COLO829 (cell line): Measurements from ENCODE around the gene ERFE.
A peak's percentile ranks its signal among the peaks of the same experiment; 100 is the strongest.
"Not testable (repeated sequence)": the region's sequence is repeated elsewhere in the genome, so short reads cannot be mapped to it uniquely, and the experiment has no call there.

Source experiments
- DNase-seq: peaks from one replicate; pipeline ENCODE4 v3.0.0; 2012; ENCODE audit warnings: low spot score

Gene ERFE

DNA sequence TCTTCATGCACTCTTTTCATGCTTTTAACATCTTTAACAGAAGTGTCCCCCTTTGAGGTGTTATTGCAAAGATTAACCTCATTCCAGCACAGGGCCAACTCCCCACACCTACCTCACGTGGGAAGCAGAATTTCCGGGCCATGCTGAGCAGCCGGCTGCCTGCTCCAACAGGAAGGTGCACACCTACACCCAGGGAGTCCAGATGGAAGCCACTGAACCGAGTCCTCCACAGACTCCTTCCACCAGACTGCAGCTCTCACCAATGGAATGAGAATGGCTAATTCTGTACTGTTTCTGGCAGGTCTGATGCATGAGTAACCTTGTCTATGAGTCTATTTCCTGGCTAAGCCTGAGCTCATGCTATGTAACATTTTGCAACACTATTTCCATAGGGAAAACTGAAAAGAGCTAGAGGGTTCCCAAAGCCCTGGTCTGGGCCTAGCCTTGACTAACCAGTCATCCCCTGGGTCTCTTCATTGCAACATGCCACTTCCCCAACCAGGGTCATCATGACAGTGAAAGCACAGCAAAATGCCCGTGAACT, 11.0 kb downstream of the ERFE start:
- DNase-seq, result no peak

- DNase-seq, result no peak
Measured at GRCh38 chr2:238170386-238171071, 11.8 kb downstream of the ERFE start.

DNA sequence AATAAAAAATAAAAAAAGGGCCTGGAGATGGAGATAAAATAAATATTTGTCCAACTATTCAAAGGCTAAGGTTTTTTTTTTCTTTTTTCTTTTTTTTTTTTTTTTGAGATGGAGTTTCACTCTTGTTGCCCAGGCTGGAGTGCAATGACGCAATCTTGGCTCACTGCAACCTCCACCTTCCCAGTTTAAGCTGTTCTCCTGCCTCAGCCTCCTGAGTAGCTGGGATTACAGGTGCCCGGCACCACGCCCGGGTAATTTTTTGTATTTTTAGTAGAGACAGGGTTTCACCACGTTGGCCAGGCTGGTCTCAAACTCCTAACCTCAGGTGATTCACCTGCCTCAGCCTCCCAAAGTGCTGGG, 12.3 kb downstream of the ERFE start:
- DNase-seq, result not testable (repeated sequence)

DNA sequence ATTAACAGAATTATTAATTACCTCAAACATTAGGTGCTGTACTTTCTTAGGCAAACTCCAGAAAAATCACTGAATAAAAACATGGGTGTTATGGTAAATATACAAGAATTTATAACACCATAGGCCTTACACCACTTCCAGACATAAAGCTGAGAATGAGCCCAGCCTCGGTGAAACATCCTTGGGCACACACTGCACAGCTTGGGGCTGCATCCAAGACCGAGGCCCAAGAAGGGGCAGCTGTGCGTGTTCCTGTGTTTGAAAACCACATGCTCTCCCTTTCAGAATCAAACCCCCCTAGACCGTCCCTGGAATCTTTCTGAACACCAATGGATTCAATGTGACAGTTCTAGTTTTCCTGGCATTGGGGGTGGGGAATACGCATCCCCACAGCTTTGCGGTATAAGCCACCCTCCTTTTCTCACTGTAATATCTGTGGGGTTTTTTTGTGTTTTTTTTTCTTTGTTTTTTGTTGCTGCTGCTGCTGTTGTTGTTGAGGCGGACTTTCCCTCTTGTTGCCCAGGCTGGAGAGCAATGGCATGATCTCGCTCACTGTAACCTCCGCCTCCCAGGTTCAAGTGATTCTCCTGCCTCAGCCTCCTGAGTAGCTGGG, 12.9 kb downstream of the ERFE start:
- no peak for DNase-seq

GRCh38 chr2:238172439-238172838, 13.7 kb downstream of the ERFE start:
- no peak for DNase-seq

GRCh38 chr2:238173692-238174091, 14.9 kb downstream of the ERFE start:
- no peak for DNase-seq

DNA sequence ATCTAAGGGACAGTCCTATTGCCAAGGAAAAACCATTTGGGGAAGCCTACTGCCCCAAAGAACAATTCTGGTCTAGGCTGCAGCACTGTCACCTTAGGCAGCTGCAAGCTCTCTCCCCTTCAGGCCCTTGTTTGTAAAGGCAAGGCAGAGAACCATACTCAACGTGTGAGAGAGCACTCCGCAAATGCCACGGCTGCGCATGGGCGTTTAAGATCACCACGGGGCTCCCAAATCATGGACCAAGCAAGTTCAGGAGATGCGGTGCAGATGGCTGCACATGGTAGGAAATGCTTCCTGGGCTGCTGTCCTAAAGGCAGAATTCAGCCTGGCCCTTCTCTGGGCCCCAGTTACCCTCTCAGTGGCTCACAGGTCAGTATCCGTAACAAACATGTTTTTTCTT, 15.5 kb downstream of the ERFE start:
- no peak for DNase-seq

GRCh38 chr2:238174701-238175100, 15.9 kb downstream of the ERFE start:
- DNase-seq, result no peak

DNA sequence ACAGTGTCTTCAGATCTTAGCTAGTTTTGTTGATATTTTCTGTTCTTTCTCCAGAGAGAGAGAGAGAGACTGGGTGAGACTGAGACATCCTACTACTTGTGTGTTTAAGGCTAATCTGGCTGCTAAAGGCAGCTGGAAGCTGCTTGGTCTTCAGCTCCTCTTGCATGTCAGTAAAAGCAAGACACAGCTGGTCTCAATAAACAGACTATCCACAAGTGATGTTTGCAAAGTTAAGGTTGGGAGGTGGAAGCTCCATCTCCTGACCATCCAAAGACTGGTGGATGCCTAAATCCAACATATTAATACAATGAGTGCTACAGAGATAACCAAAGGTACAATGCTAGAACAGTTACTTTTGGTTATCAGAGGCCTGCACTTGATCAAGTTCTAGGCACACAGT, 17.8 kb downstream of the ERFE start:
- DNase-seq, result no peak

DNA sequence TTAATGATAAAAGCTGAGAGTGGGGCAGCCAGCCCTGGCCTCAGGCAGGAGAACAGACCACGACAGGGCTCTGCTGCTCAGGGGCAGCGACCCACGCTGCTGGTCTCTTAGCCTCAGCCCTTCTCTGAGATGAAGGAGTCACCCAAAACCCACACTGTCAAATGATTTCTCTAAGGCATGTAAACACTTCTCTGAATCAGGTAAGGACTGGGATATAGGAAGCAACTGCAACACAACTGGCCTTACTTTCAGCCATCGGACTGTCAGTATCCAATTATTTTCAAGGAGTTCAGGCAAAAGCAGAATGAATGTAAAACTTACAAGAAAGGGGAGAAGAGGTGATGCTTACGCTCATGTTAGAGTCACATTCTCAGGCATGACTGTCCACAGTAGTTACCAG, 21.8 kb downstream of the ERFE start:
- no peak for DNase-seq

GRCh38 chr2:238182362-238182761, 23.6 kb downstream of the ERFE start:
- no peak for DNase-seq

DNA sequence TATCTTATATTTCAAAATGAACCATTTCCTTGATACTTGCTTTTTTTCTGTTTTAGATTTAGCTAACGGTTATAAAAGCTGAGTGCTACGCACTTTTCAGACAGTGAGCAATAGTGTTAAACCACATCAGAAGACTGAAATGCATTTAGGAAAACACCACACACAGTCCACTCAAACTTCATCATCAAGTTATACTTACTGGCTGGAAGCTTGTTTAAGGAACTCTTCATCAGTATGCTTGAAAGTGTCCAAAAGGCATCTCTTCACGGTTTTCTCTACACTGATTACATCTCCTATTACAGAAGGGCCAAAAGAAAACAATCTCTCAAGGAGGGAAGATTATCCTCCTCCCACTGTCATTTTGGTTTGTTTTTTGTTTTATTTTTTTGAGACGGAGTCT, 25.1 kb downstream of the ERFE start:
- DNase-seq, result no peak

GRCh38 chr2:238187618-238188548, 29.1 kb downstream of the ERFE start:
- peak; percentile 80 for DNase-seq

- no peak for DNase-seq
Measured at GRCh38 chr2:238190445-238190844, 31.7 kb downstream of the ERFE start.

DNA sequence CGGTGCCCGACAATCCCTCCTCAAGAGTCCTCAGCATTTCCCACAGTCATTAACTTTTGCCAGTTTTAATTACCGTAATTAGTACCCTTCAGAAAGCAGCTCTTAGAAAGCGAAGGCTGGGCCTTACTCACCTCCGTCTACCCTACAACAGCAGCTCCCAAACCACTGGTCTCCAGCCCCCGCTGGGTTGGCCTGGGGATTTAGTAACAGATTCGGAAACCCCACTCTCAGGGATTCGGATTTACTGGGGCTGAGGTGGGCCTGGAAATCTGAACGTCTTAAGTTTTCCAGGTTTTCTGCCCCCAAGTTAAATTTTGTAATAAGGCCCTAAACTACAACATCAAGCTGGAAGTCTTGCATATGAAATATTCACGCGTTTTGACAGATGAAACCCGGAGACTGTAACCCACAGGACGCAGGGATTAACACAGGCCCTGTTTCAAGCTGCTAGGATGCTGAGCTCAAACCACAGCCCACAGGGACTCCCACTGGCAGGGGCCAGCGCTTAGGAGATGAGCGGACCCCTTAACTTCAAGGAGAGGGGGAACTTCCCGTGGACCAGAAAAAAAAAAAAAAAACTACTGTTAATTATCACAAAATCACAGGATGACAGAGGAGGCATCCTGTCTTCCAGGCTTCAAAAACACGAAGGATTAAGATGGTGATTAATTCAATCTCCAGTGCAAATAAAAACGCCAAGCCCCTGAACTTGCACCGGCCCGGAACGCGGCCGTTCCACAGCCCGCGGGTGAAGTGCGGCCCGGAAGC, 43.7 kb downstream of the ERFE start:
- DNase-seq, result no peak

GRCh38 chr2:238203094-238203972, 44.6 kb downstream of the ERFE start, which contains the start of gene ILKAP:
Gene ILKAP, minus strand, starts transcription at chr2:238203695. Its CDS starts 142 bp downstream, at chr2:238203553.
- peak; percentile 98 for DNase-seq

- no peak for DNase-seq
Measured at GRCh38 chr2:238203973-238204683, 45.4 kb downstream of the ERFE start.

- DNase-seq, result no peak
Measured at GRCh38 chr2:238207006-238207405, 48.2 kb downstream of the ERFE start.

DNA sequence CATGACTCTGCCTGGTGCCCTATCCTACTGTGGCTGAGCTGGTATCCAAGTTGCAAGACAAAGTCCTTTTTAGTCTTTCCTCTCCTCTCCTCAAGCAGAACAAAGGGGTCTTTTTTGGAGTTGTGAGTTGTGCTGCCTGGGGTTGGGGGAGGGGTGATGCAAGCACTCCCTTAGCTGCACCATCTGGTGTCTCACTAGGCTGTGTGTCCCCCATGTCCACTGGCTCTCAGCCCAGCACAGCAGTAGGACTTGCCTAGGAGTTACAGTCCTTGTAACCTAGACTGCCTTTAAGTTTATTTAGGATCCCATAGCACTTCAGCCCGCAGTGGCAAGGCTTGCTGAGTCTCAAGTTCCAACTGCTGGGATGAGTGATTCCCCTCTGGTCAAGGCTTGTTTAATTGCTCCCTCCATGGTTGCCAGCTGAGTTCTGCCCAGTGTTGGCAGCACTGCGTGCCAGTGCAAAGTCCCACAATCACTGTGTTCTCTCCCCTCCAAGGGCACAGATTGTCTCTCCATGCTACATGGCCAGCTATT, 57.9 kb downstream of the ERFE start:
- peak; percentile 47 for DNase-seq
